ENCODE measurements around the gene TBPL1.

TBPL1 gene

GRCh38 chr6:133964052-133964451, 11.0 kb downstream of the TBPL1 start (continued):
- TF ChIP-seq ZNF8 (CRISPR knock-in tag; IDR thresholded peaks at IDR 0.05) (no peak), PPARA (CRISPR knock-in tag; IDR thresholded peaks at IDR 0.05; ENCODE audit: borderline replicate concordance) (no peak), ARNTL (CRISPR knock-in tag; IDR thresholded peaks at IDR 0.05; ENCODE audit: borderline replicate concordance, low read depth) (no peak), SNAI2 (CRISPR knock-in tag; IDR thresholded peaks at IDR 0.05) (no peak), ISL1 (CRISPR knock-in tag; IDR thresholded peaks at IDR 0.05) (no peak), BACH2 (CRISPR knock-in tag; IDR thresholded peaks at IDR 0.05; ENCODE audit: borderline replicate concordance) (no peak), ZFP3 (CRISPR knock-in tag; IDR thresholded peaks at IDR 0.05) (no peak)
- TF ChIP-seq, protein P1, sequence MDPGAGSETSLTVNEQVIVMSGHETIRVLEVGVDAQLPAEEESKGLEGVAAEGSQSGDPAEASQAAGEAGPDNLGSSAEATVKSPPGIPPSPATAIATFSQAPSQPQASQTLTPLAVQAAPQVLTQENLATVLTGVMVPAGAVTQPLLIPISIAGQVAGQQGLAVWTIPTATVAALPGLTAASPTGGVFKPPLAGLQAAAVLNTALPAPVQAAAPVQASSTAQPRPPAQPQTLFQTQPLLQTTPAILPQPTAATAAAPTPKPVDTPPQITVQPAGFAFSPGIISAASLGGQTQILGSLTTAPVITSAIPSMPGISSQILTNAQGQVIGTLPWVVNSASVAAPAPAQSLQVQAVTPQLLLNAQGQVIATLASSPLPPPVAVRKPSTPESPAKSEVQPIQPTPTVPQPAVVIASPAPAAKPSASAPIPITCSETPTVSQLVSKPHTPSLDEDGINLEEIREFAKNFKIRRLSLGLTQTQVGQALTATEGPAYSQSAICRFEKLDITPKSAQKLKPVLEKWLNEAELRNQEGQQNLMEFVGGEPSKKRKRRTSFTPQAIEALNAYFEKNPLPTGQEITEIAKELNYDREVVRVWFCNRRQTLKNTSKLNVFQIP (CRISPR knock-in tag; IDR thresholded peaks at IDR 0.05; ENCODE audit: borderline replicate concordance, low read depth) = no peak

- no peak for ATAC-seq
- no peak for TF ChIP-seq ARNTL (CRISPR knock-in tag; IDR thresholded peaks at IDR 0.05; ENCODE audit: borderline replicate concordance, low read depth)
- no peak for TF ChIP-seq PPARA (CRISPR knock-in tag; IDR thresholded peaks at IDR 0.05; ENCODE audit: borderline replicate concordance)
- no peak for TF ChIP-seq ZC3H10 (CRISPR knock-in tag; IDR thresholded peaks at IDR 0.05)
- TF ChIP-seq, protein P2, sequence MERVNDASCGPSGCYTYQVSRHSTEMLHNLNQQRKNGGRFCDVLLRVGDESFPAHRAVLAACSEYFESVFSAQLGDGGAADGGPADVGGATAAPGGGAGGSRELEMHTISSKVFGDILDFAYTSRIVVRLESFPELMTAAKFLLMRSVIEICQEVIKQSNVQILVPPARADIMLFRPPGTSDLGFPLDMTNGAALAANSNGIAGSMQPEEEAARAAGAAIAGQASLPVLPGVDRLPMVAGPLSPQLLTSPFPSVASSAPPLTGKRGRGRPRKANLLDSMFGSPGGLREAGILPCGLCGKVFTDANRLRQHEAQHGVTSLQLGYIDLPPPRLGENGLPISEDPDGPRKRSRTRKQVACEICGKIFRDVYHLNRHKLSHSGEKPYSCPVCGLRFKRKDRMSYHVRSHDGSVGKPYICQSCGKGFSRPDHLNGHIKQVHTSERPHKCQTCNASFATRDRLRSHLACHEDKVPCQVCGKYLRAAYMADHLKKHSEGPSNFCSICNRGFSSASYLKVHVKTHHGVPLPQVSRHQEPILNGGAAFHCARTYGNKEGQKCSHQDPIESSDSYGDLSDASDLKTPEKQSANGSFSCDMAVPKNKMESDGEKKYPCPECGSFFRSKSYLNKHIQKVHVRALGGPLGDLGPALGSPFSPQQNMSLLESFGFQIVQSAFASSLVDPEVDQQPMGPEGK (CRISPR knock-in tag; IDR thresholded peaks at IDR 0.05; ENCODE audit: borderline replicate concordance) = no peak
These were observed 11.7 kb downstream of the TBPL1 start for GRCh38 chr6:133964702-133965101.

- no peak for TF ChIP-seq ZNF8 (CRISPR knock-in tag; IDR thresholded peaks at IDR 0.05)
These were observed 12.9 kb downstream of the TBPL1 start for GRCh38 chr6:133965817-133966360.

DNA sequence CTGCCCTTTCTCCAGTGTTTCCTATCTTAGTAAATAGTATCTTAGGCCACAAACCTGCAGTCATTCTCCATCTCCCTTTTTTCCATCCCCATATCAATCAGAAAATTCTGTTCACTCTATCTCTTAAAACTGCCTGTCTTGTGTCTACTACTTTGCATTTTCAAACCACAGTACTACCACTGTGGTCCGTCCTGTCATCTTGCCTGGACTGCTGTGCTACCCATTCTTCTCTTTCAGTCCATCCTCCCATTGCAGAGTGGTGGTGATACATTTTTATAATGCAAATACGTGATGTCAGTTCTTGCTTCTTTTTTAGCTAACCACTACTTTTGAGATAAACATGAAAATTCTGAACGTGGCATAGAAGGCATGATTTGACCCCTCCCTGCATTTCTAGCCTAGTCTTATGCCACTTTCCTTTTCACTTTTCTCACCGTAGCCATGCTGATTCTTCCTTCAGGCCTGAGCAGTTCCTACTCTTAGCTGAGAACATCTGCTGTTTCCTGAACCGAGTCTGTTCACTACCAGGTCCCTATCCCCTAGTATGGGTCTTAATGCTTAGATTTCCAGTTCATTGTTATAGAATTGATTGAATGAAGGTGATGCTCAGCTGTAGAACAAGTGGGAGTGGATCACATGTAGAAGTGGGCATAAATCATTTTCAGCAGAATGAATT, 13.8 kb downstream of the TBPL1 start:
- no peak for ATAC-seq
- no peak for TF ChIP-seq ZNF8 (CRISPR knock-in tag; IDR thresholded peaks at IDR 0.05)
- no peak for TF ChIP-seq CSDC2 (CRISPR knock-in tag; IDR thresholded peaks at IDR 0.05)
- TF ChIP-seq OSR1 (CRISPR knock-in tag; IDR thresholded peaks at IDR 0.05) = no peak
- no peak for TF ChIP-seq TSHZ2 (CRISPR knock-in tag; IDR thresholded peaks at IDR 0.05)
- TF ChIP-seq TCF4 (CRISPR knock-in tag; IDR thresholded peaks at IDR 0.05; ENCODE audit: borderline replicate concordance) = no peak
- TF ChIP-seq CREB5 (CRISPR knock-in tag; IDR thresholded peaks at IDR 0.05; ENCODE audit: low read depth) = no peak
- no peak for TF ChIP-seq ZNF70 (CRISPR knock-in tag; IDR thresholded peaks at IDR 0.05)
- TF ChIP-seq GLIS3 (CRISPR knock-in tag; IDR thresholded peaks at IDR 0.05) = no peak
- no peak for TF ChIP-seq BACH2 (CRISPR knock-in tag; IDR thresholded peaks at IDR 0.05; ENCODE audit: borderline replicate concordance)
- TF ChIP-seq, protein P1 (CRISPR knock-in tag; IDR thresholded peaks at IDR 0.05; ENCODE audit: borderline replicate concordance, low read depth) = no peak
- no peak for TF ChIP-seq RARB (CRISPR knock-in tag; IDR thresholded peaks at IDR 0.05)
- no peak for TF ChIP-seq ZC3H10 (CRISPR knock-in tag; IDR thresholded peaks at IDR 0.05)
- no peak for TF ChIP-seq TOX (CRISPR knock-in tag; IDR thresholded peaks at IDR 0.05; ENCODE audit: borderline replicate concordance)
- TF ChIP-seq SNAI2 (CRISPR knock-in tag; IDR thresholded peaks at IDR 0.05) = no peak

More at GRCh38 chr6:133965817-133966360, 12.9 kb downstream of the TBPL1 start:
- ATAC-seq = no peak
